ENCODE data around the gene PTPRG. TPM values are rescaled to one million over a fixed set of nuclear protein-coding genes. Genes with fewer than 3 reads are reported as not detected.

The PTPRG gene
- total and polyA plus RNA-seq, 3 experiments from 2014 or later = not detected

- POLR2A ChIA-PET = no interaction called here
These were observed 13.5 kb downstream of the PTPRG start for GRCh38 chr3:61574854-61575253.

DNA sequence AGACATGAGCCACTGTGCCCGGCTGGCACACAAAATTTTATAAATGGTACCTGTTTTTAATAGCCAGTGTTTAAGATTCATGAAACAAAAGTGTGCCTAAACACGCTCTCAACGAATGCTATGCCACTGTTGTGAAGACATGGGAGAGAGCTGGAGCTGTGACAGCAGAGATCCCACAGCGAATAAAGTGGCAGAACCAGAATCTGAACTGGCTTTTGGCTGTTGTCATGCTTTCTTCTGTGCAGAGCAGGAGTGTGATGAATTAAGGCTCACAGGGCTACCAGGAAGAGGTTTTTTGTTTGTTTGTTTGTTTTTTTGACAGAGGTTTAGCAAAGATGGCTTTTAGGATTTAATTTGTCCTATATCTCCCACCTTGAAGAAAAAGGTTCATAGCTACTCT, 14.5 kb downstream of the PTPRG start:
- Histone ChIP-seq H3K27ac (ENCODE audit: low read depth, low read length) (no peak overlapping the region), H3K4me3 (ENCODE audit: low read length) (no peak overlapping the region), H3K9me3 (ENCODE audit: low read length) (no peaks in the 10 kb centered on the region), H3K27me3 (ENCODE audit: insufficient read depth, low read length, poor library complexity, severe bottlenecking) (no peaks in the 10 kb centered on the region), H3K4me1 (ENCODE audit: insufficient read depth, low read length) (no peaks in the 10 kb centered on the region), H3K36me3 (ENCODE audit: insufficient read depth, low read length) (no peaks in the 10 kb centered on the region)
- Mint-ChIP-seq H3K27me3 (no peaks in the 10 kb centered on the region), H3K27ac (no peak overlapping the region), H3K9me3 (peaks cover 2 to 7% (median 4%) of the 10 kb centered on the region in 5 donors), H3K4me1 (no peaks in the 10 kb centered on the region), H3K4me3 (peak overlapping the region in 1 of 7 donors; percentile 13), H3K36me3 (no peaks in the 10 kb centered on the region)
- no peak for DNase-seq
- CTCF ChIA-PET = no interaction called here
- POLR2A ChIA-PET = no interaction called here

More at GRCh38 chr3:61574854-61575253, 13.5 kb downstream of the PTPRG start:
- H3K27ac ChIP-seq (ENCODE audit: low read depth, low read length) = no peak overlapping the region
- H3K36me3 ChIP-seq (ENCODE audit: insufficient read depth, low read length) = no peaks in the 10 kb centered on the region
- no peak overlapping the region for H3K27ac Mint-ChIP-seq
- no peak for DNase-seq
- no peaks in the 10 kb centered on the region for H3K27me3 Mint-ChIP-seq
- H3K4me1 Mint-ChIP-seq = no peaks in the 10 kb centered on the region
- H3K27me3 ChIP-seq (ENCODE audit: insufficient read depth, low read length, poor library complexity, severe bottlenecking) = no peaks in the 10 kb centered on the region
- H3K4me3 Mint-ChIP-seq = no peak overlapping the region
- no peaks in the 10 kb centered on the region for H3K36me3 Mint-ChIP-seq
- H3K9me3 ChIP-seq (ENCODE audit: low read length) = no peaks in the 10 kb centered on the region
- H3K4me1 ChIP-seq (ENCODE audit: insufficient read depth, low read length) = no peaks in the 10 kb centered on the region
- CTCF ChIA-PET = no interaction called here
- H3K4me3 ChIP-seq (ENCODE audit: low read length) = no peak overlapping the region
- H3K9me3 Mint-ChIP-seq = peaks cover 2 to 7% (median 6%) of the 10 kb centered on the region in 5 donors

- POLR2A ChIA-PET = no interaction called here
- H3K27ac Mint-ChIP-seq = no peak overlapping the region
- CTCF ChIA-PET = no interaction called here
- Histone ChIP-seq H3K36me3 (ENCODE audit: insufficient read depth, low read length) (no peaks in the 10 kb centered on the region), H3K9me3 (ENCODE audit: low read length) (no peaks in the 10 kb centered on the region), H3K4me1 (ENCODE audit: insufficient read depth, low read length) (no peaks in the 10 kb centered on the region), H3K27ac (ENCODE audit: low read depth, low read length) (no peak overlapping the region), H3K4me3 (ENCODE audit: low read length) (no peak overlapping the region), H3K27me3 (ENCODE audit: insufficient read depth, low read length, poor library complexity, severe bottlenecking) (no peaks in the 10 kb centered on the region)
- no peak overlapping the region for H3K4me3 Mint-ChIP-seq
- H3K36me3 Mint-ChIP-seq = no peaks in the 10 kb centered on the region
- H3K27me3 Mint-ChIP-seq = no peaks in the 10 kb centered on the region
- H3K4me1 Mint-ChIP-seq = no peaks in the 10 kb centered on the region
- DNase-seq = no peak
- peaks cover 0 to 7% (median 4%) of the 10 kb centered on the region in 5 donors for H3K9me3 Mint-ChIP-seq
These were observed 16.4 kb downstream of the PTPRG start for GRCh38 chr3:61577760-61578159.

GRCh38 chr3:61578667-61579367, 17.4 kb downstream of the PTPRG start:
- H3K9me3 ChIP-seq (ENCODE audit: low read length) = no peaks in the 10 kb centered on the region
- POLR2A ChIA-PET = no interaction called here
- DNase-seq = no peak
- no peak overlapping the region for H3K27ac ChIP-seq (ENCODE audit: low read depth, low read length)
- CTCF ChIA-PET = no interaction called here
- H3K9me3 Mint-ChIP-seq = peaks cover 0 to 4% (median 3%) of the 10 kb centered on the region in 5 donors
- no peak overlapping the region for H3K4me3 Mint-ChIP-seq
- no peaks in the 10 kb centered on the region for H3K4me1 Mint-ChIP-seq
- no peak overlapping the region for H3K4me3 ChIP-seq (ENCODE audit: low read length)
- no peaks in the 10 kb centered on the region for H3K27me3 Mint-ChIP-seq
- H3K4me1 ChIP-seq (ENCODE audit: insufficient read depth, low read length) = no peaks in the 10 kb centered on the region
- H3K27ac Mint-ChIP-seq = no peak overlapping the region
- no peaks in the 10 kb centered on the region for H3K36me3 Mint-ChIP-seq
- no peaks in the 10 kb centered on the region for H3K27me3 ChIP-seq (ENCODE audit: insufficient read depth, low read length, poor library complexity, severe bottlenecking)
- H3K36me3 ChIP-seq (ENCODE audit: insufficient read depth, low read length) = no peaks in the 10 kb centered on the region

DNA sequence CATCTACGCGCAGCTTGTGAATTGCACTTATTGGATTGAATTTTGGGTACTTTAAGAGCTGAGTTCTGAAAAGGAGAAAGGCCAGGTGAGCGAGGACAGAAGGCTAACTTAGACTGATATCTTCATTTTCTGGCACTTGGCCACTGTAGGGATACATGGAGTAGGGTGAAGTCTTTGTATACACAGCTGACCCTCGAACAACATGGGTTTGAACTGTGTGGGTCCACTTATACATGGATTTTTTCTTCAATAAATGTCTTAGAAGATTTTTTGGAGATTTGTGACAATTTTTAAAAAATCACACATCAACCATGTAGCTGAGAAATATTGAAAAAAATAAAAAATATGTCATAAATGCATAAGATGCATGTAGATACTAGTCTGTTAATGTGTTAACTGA, 18.3 kb downstream of the PTPRG start:
- Histone ChIP-seq H3K4me1 (ENCODE audit: insufficient read depth, low read length) (no peaks in the 10 kb centered on the region), H3K27ac (ENCODE audit: low read depth, low read length) (no peak overlapping the region), H3K9me3 (ENCODE audit: low read length) (no peaks in the 10 kb centered on the region), H3K4me3 (ENCODE audit: low read length) (no peak overlapping the region), H3K36me3 (ENCODE audit: insufficient read depth, low read length) (no peaks in the 10 kb centered on the region), H3K27me3 (ENCODE audit: insufficient read depth, low read length, poor library complexity, severe bottlenecking) (no peaks in the 10 kb centered on the region)
- CTCF ChIA-PET = no interaction called here
- Mint-ChIP-seq H3K36me3 (no peaks in the 10 kb centered on the region), H3K27ac (peak overlapping the region in 1 of 8 donors; percentile 15), H3K4me1 (no peaks in the 10 kb centered on the region), H3K27me3 (no peaks in the 10 kb centered on the region), H3K4me3 (no peak overlapping the region), H3K9me3 (peaks cover 0 to 3% (median 2%) of the 10 kb centered on the region in 5 donors)
- POLR2A ChIA-PET = no interaction called here
- no peak for DNase-seq

DNA sequence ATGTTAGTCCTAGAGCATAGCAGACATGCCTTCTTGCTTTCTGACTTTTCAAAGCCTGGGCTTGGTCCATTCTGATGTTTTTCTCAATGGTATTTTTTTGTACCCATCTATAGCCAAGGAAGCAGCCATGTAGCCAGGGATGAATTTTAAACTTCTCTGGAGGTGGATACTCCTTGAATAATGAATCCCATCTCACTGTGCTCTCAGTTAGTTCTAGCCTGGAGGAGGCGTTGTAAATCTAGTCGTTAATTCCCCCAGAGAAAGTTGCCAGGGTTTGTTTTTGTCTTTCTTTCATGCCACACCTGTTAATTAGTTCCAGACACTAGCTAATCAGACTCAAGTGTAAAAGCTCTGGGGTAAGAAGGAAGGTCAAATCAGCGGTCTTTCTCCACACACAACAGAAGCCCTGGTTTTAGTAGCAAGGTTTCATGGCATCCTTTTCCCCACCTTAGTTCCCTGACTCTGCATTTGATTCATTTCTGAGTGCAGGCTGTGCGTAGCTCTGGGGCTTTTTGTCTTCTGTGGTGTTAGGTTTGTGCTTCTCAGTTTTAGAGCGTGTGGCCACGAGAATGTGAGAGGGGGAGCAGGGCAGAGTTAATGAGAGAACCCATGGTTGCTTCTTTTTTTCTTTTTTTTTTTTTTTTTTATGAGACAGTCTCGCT, 19.7 kb downstream of the PTPRG start:
- no peak for DNase-seq
- ChIA-PET CTCF (no interaction called here), POLR2A (no interaction called here)
- peaks cover 0 to 3% (median 0%) of the 10 kb centered on the region in 5 donors for H3K9me3 Mint-ChIP-seq
- H3K36me3 Mint-ChIP-seq = no peaks in the 10 kb centered on the region
- Histone ChIP-seq H3K4me1 (ENCODE audit: insufficient read depth, low read length) (no peaks in the 10 kb centered on the region), H3K9me3 (ENCODE audit: low read length) (no peaks in the 10 kb centered on the region), H3K27ac (ENCODE audit: low read depth, low read length) (no peak overlapping the region), H3K36me3 (ENCODE audit: insufficient read depth, low read length) (no peaks in the 10 kb centered on the region), H3K27me3 (ENCODE audit: insufficient read depth, low read length, poor library complexity, severe bottlenecking) (no peaks in the 10 kb centered on the region), H3K4me3 (ENCODE audit: low read length) (no peak overlapping the region)
- no peak overlapping the region for H3K27ac Mint-ChIP-seq
- no peaks in the 10 kb centered on the region for H3K27me3 Mint-ChIP-seq
- H3K4me1 Mint-ChIP-seq = no peaks in the 10 kb centered on the region
- no peak overlapping the region for H3K4me3 Mint-ChIP-seq

- H3K27ac ChIP-seq (ENCODE audit: low read depth, low read length) = no peak overlapping the region
- DNase-seq = no peak
- H3K4me3 Mint-ChIP-seq = no peak overlapping the region
- H3K9me3 Mint-ChIP-seq = peaks cover 0 to 5% (median 0%) of the 10 kb centered on the region in 5 donors
- ChIA-PET POLR2A (no interaction called here), CTCF (no interaction called here)
- no peaks in the 10 kb centered on the region for H3K27me3 Mint-ChIP-seq
- no peaks in the 10 kb centered on the region for H3K36me3 ChIP-seq (ENCODE audit: insufficient read depth, low read length)
- H3K36me3 Mint-ChIP-seq = no peaks in the 10 kb centered on the region
- H3K9me3 ChIP-seq (ENCODE audit: low read length) = no peaks in the 10 kb centered on the region
- H3K27me3 ChIP-seq (ENCODE audit: insufficient read depth, low read length, poor library complexity, severe bottlenecking) = no peaks in the 10 kb centered on the region
- no peaks in the 10 kb centered on the region for H3K4me1 ChIP-seq (ENCODE audit: insufficient read depth, low read length)
- H3K4me3 ChIP-seq (ENCODE audit: low read length) = no peak overlapping the region
- H3K4me1 Mint-ChIP-seq = no peaks in the 10 kb centered on the region
- H3K27ac Mint-ChIP-seq = no peak overlapping the region
These were observed 20.9 kb downstream of the PTPRG start for GRCh38 chr3:61582287-61582686.

GRCh38 chr3:61582846-61583245, 21.5 kb downstream of the PTPRG start:
- H3K36me3 ChIP-seq (ENCODE audit: insufficient read depth, low read length) = no peaks in the 10 kb centered on the region
- CTCF ChIA-PET = no interaction called here
- Mint-ChIP-seq H3K4me1 (no peaks in the 10 kb centered on the region), H3K9me3 (peaks cover 0 to 5% (median 0%) of the 10 kb centered on the region in 5 donors), H3K27ac (no peak overlapping the region), H3K36me3 (no peaks in the 10 kb centered on the region), H3K27me3 (no peaks in the 10 kb centered on the region), H3K4me3 (no peak overlapping the region)
- H3K4me3 ChIP-seq (ENCODE audit: low read length) = no peak overlapping the region
- no peak overlapping the region for H3K27ac ChIP-seq (ENCODE audit: low read depth, low read length)
- no peaks in the 10 kb centered on the region for H3K9me3 ChIP-seq (ENCODE audit: low read length)
- no peaks in the 10 kb centered on the region for H3K4me1 ChIP-seq (ENCODE audit: insufficient read depth, low read length)
- no peak for DNase-seq
- no peaks in the 10 kb centered on the region for H3K27me3 ChIP-seq (ENCODE audit: insufficient read depth, low read length, poor library complexity, severe bottlenecking)
- POLR2A ChIA-PET = no interaction called here

All from CD8-positive, alpha-beta memory T cell (primary cell).